Mucosa of descending colon (tissue), 3 donors: ENCODE measurements around the gene TBC1D21. TPM values are rescaled to one million over a fixed set of nuclear protein-coding genes. Genes with fewer than 3 reads are reported as not detected.
A peak's percentile ranks its signal among the peaks of the same experiment; 100 is the strongest.

Source experiments
- ATAC-seq: fragments of 200-7000 bp; cut with Tn5 transposase; one replicate; pipeline ENCODE4 v1.9.1; 2020; ENCODE audit warnings: mild to moderate bottlenecking, moderate library complexity
- DNase-seq, 3 donors: peaks; one replicate each; pipeline ENCODE4 v3.0.0-alpha.2; 2020
- H3K36me3 ChIP-seq: fragments of 200-600 bp; one replicate; pipeline ENCODE4 v1.8.0; 2021; ENCODE audit warnings: low read depth, mild to moderate bottlenecking
- H3K4me1 ChIP-seq: fragments of 200-600 bp; one replicate; pipeline ENCODE4 v1.8.0; 2021; ENCODE audit warnings: low read depth, mild to moderate bottlenecking
- H3K4me3 ChIP-seq: fragments of 200-600 bp; one replicate; pipeline ENCODE4 v1.8.0; 2021; ENCODE audit warnings: mild to moderate bottlenecking
- H3K9me3 ChIP-seq: fragments of 200-600 bp; one replicate; pipeline ENCODE4 v1.8.0; 2021; ENCODE audit warnings: mild to moderate bottlenecking
- intact Hi-C, 2 donors: fragments of 100-400 bp; cut with DNase I in 1 of 2; cut with micrococcal nuclease in 1 of 2; formaldehyde crosslinking; loops; one replicate each; pipeline versions ENCODE4 v1.11.0 to v1.11.1; 2022; cut with DNase I, micrococcal nuclease
- total RNA-seq, 3 donors: library from RNA; stranded (reverse); fragmentation: NEBNext Ultra II Directional in 2 of 3; extraction: Animal tissue kit (Norgen Biotek cat#: 25700) in 2 of 3; gene quantifications; one replicate each; pipeline versions ENCODE4 v1.2.1 to v1.2.4, GENCODE V29; 2021 to 2023
- TF ChIP-seq, protein P1 (sequence below): fragments of 200-600 bp; IDR thresholded peaks from one replicate; pipeline ENCODE4 v1.8.0; 2022; ENCODE audit warnings: antibody characterized with exemption, mild to moderate bottlenecking
- donor health status: DM: no; HTN: no; CAD: no; lungs with moderate emphysema.
- donor health status: DM: no; HTN: no; CAD: no.
- donor health status: DM: no; HTN: yes; CAD: no.

TBC1D21 gene
- total RNA-seq, 3 donors from 2014 or later, result not detected

DNA sequence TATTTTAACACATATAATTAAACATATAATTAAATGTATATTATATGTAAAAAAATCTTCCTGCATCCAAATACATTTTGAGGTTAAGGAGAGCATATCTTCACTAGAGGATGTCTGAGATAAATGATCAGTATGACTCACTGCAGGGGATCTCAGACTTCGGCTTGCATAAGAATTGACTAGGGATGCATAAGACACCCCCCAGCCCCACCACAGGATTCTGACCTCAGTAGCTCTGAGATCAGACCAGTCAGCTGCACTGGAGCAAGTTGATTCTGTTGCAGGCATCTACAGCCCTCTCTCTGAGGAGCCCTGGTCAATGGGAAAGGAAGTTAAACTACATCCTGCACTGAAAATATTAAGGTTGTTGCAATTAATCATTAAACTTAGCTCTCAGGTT is 29.0 kb upstream of the TBC1D21 start:
- no peak overlapping the region for H3K4me3 ChIP-seq
- H3K36me3 ChIP-seq, result no peaks in the 10 kb centered on the region
- TF ChIP-seq, protein P1, sequence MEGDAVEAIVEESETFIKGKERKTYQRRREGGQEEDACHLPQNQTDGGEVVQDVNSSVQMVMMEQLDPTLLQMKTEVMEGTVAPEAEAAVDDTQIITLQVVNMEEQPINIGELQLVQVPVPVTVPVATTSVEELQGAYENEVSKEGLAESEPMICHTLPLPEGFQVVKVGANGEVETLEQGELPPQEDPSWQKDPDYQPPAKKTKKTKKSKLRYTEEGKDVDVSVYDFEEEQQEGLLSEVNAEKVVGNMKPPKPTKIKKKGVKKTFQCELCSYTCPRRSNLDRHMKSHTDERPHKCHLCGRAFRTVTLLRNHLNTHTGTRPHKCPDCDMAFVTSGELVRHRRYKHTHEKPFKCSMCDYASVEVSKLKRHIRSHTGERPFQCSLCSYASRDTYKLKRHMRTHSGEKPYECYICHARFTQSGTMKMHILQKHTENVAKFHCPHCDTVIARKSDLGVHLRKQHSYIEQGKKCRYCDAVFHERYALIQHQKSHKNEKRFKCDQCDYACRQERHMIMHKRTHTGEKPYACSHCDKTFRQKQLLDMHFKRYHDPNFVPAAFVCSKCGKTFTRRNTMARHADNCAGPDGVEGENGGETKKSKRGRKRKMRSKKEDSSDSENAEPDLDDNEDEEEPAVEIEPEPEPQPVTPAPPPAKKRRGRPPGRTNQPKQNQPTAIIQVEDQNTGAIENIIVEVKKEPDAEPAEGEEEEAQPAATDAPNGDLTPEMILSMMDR, result no peak
- H3K4me1 ChIP-seq, result no peaks in the 10 kb centered on the region
- intact Hi-C loops, result no loop called here
- no peaks in the 10 kb centered on the region for H3K9me3 ChIP-seq
- DNase-seq (no peak), ATAC-seq (no peak)

DNA sequence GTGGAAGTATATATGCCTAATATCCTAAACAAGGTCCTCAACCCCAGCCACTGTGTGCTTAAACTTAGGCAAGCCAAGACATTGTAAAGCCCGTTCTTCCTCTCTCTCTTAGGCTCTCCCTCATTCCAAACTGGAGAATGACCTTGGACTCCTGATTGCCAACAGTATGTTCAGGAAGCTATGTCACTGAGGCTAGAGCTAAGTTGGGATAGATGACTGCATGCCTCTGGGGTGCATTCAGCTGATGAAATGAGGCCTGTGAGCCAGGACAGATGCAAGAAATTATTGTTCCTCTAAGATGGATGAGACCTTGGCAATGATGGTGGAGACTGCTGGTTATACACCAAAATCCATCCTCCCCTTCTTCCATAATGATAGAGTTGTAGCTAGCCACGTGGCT is 27.9 kb upstream of the TBC1D21 start:
- H3K4me1 ChIP-seq, result no peaks in the 10 kb centered on the region
- DNase-seq, result no peak
- TF ChIP-seq, protein P1, result no peak
- no peak for ATAC-seq
- intact Hi-C loops, result no loop called here
- H3K9me3 ChIP-seq, result no peaks in the 10 kb centered on the region
- no peak overlapping the region for H3K4me3 ChIP-seq
- no peaks in the 10 kb centered on the region for H3K36me3 ChIP-seq

DNA sequence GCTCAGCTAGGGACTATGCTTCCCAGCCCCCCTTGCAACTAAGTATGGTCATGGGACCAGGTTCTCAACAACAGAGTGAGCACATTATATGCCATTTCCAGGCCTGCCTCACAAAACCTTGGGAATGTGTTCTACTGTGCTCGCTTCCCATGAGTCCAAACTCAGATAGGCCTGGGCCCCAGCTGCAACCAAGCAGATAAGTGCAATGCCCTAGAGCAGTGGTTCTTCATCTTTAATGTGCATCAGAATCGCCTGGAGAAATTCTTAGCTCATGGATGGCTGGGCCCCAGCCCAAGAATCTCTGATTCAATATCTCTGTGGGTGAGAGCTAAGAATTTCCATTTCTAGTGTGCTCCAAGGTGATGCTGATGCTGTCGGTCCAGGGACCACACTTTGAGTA is 27.5 kb upstream of the TBC1D21 start:
- Histone ChIP-seq H3K4me1 (no peaks in the 10 kb centered on the region), H3K4me3 (no peak overlapping the region), H3K9me3 (no peaks in the 10 kb centered on the region), H3K36me3 (no peaks in the 10 kb centered on the region)
- ATAC-seq (no peak), DNase-seq (no peak)
- intact Hi-C loops, result no loop called here
- TF ChIP-seq, protein P1, result no peak

DNA sequence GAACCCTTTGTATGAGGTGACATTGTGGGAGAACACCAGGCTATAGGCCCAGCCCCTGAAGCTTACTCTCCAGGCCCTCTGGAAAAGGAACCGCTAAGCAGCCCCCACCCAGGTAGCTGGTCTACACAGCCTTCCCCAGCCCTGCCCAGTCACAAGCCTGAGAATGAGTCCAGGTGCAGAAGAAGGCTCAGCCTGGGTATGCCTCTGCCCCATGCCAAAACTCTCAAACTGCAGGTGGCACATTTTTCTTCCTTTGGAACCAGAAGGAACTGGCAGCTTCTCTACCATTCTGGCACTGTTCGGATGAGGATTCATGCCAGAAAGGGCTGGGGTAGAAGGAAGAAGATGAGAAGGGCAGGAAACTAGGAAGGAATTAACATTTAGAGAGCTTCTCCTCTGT is 23.7 kb upstream of the TBC1D21 start:
- H3K4me1 ChIP-seq, result no peaks in the 10 kb centered on the region
- TF ChIP-seq, protein P1, result no peak
- DNase-seq, result no peak
- H3K36me3 ChIP-seq, result no peaks in the 10 kb centered on the region
- intact Hi-C loops, result no loop called here
- no peak overlapping the region for H3K4me3 ChIP-seq
- H3K9me3 ChIP-seq, result no peaks in the 10 kb centered on the region
- ATAC-seq, result no peak

DNA sequence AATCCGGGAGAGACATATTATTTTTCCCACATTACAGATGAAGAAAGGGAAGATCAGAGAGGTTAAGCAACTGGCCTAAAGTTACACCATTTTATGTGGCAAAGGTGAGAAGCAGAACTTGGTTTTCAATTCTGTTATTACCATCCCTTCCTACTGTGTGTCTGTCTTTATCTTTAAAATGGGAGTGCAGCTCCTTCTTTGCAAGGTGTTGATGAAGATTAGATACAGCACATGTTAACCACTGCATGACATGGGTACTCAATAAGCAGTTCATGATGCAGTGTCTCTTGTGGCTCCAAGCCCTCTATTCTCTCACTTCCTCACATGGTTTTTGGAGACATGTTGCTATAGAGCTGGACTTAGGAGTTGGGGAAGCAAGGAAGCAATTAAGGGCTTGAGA is 23.1 kb upstream of the TBC1D21 start:
- Histone ChIP-seq H3K36me3 (no peaks in the 10 kb centered on the region), H3K4me3 (no peak overlapping the region), H3K9me3 (no peaks in the 10 kb centered on the region), H3K4me1 (no peaks in the 10 kb centered on the region)
- intact Hi-C loops, result no loop called here
- TF ChIP-seq, protein P1, result no peak
- DNase-seq (no peak), ATAC-seq (no peak)

DNA sequence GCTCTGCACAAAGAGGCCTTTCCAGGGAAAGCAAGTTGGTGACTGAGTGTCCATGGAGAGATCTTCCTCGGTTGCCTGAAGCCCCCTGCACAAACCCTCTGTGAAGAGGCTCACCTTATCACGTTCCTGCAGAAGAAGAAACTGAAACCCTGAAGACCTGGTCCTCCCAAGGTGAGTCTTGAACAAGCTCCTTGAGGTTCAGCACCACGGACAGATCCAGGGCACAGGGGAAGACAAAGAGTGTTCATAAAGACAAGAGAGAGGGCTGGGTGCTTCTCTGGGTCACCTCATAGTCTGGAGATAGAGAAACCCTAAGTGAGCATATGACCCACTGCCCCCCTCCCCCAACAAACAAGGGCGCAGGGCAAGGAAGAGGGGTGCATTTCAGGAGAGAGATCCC is 21.7 kb upstream of the TBC1D21 start:
- TF ChIP-seq, protein P1, result no peak
- peak in 2 of 3 donors; percentile 29 to 55 for DNase-seq
- Histone ChIP-seq H3K4me3 (no peak overlapping the region), H3K9me3 (no peaks in the 10 kb centered on the region), H3K36me3 (no peaks in the 10 kb centered on the region), H3K4me1 (no peaks in the 10 kb centered on the region)
- ATAC-seq, result no peak
- intact Hi-C loops, result no loop called here
